ENCODE data around the gene SRSF9.

DNA sequence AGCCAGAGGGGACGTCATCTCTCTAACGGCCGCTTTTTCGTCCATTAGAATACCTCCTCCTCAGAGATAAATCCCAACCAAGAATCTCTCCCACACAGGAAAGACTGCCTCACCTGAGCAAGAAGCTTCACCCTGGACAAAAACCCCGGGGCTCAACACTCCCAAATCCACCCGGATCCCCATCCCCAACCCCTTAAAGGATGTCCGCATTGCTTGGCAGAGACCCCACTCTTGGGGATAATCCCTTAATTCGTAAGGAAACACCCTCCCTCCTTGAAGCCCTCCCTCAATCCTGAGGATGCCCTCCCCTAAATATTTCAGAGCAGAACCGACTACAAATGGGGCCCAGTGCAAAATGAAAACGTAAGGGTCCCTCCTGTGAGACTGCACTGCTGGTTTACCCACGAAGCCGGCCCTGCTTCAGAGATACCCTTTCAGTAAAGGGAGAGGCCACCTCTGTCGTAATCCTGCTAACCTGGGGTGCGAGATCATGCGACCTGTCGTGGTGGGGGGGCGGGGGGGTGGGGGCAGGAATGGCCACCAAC lies 25.7 kb upstream of the SRSF9 start:
- TF ChIP-seq RCOR1 (IDR thresholded peaks at IDR 0.05; ENCODE audit: low read depth, low read length) (no peak), JUNB (IDR thresholded peaks at IDR 0.05) (no peak), POLR2A (IDR thresholded peaks at IDR 0.05; ENCODE audit: low read length) (no peak), MAFK (IDR thresholded peaks at IDR 0.05; ENCODE audit: partially characterized antibody) (no peak), FOSB (CRISPR knock-in tag; IDR thresholded peaks at IDR 0.05) (no peak), EP300 (IDR thresholded peaks at IDR 0.05) (no peak)
- TF ChIP-seq, protein P1, sequence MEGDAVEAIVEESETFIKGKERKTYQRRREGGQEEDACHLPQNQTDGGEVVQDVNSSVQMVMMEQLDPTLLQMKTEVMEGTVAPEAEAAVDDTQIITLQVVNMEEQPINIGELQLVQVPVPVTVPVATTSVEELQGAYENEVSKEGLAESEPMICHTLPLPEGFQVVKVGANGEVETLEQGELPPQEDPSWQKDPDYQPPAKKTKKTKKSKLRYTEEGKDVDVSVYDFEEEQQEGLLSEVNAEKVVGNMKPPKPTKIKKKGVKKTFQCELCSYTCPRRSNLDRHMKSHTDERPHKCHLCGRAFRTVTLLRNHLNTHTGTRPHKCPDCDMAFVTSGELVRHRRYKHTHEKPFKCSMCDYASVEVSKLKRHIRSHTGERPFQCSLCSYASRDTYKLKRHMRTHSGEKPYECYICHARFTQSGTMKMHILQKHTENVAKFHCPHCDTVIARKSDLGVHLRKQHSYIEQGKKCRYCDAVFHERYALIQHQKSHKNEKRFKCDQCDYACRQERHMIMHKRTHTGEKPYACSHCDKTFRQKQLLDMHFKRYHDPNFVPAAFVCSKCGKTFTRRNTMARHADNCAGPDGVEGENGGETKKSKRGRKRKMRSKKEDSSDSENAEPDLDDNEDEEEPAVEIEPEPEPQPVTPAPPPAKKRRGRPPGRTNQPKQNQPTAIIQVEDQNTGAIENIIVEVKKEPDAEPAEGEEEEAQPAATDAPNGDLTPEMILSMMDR (IDR thresholded peaks at IDR 0.05), result no peak
- TF ChIP-seq, protein P2, sequence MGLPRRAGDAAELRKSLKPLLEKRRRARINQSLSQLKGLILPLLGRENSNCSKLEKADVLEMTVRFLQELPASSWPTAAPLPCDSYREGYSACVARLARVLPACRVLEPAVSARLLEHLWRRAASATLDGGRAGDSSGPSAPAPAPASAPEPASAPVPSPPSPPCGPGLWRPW (IDR thresholded peaks at IDR 0.05), result no peak
